Liver (tissue), 6 donors: ENCODE data around the gene ABLIM1. TPM values are rescaled to one million over a fixed set of nuclear protein-coding genes. Genes with fewer than 3 reads are reported as not detected.

ENCODE experiments used
- EGR1 ChIP-seq, 2 donors: IDR thresholded peaks; 2 replicates each; pipeline ENCODE4 v1.6.1; 2016 to 2018; ENCODE audit warnings: antibody characterized with exemption in 2 of 2, low read depth in 2 of 2
- FOXA1 ChIP-seq: IDR thresholded peaks from 2 replicates; pipeline ENCODE4 v1.6.1; 2016; ENCODE audit warnings: antibody characterized with exemption
- GABPA ChIP-seq, 2 donors: IDR thresholded peaks in 1 of 2; conservative IDR thresholded peaks in 1 of 2; 2 replicates each; pipeline ENCODE4 v1.6.1; 2016; ENCODE audit warnings: antibody characterized with exemption in 2 of 2, mild to moderate bottlenecking in 1 of 2, moderate library complexity in 1 of 2
- RXRA ChIP-seq, 2 donors: IDR thresholded peaks; 2 replicates each; pipeline ENCODE4 v1.6.1; 2017 to 2018; ENCODE audit warnings: antibody characterized with exemption in 2 of 2, mild to moderate bottlenecking in 1 of 2
- SP1 ChIP-seq: IDR thresholded peaks from 2 replicates; pipeline ENCODE4 v1.6.1; 2018; ENCODE audit warnings: antibody characterized with exemption, mild to moderate bottlenecking
- YY1 ChIP-seq: IDR thresholded peaks from 2 replicates; pipeline ENCODE4 v1.6.1; 2016; ENCODE audit warnings: antibody characterized with exemption, mild to moderate bottlenecking
- polyA plus RNA-seq, 2 donors: library from polyadenylated mRNA; stranded (reverse) in 1 of 2; unstranded in 1 of 2; fragments of 200-250 nt in 1 of 2; fragments of >200 nt in 1 of 2; fragmentation: Nextera tagmentation in 1 of 2; extraction: Ambion mirVana in 1 of 2; gene quantifications; one replicate each; pipeline versions ENCODE4 v1.2.1 to v1.2.3, GENCODE V29; 2013 to 2015
- small RNA-seq: library from RNA; depleted of rRNA; stranded (forward); fragments of <200 nt; gene quantifications from one replicate; pipeline ENCODE3, GENCODE V24; 2014
- total RNA-seq, 2 donors: library from RNA; depleted of rRNA; stranded (reverse); fragments of >200 nt; gene quantifications; one replicate each; pipeline ENCODE4 v1.2.3, GENCODE V29; 2014
- TF ChIP-seq, protein P1 (sequence below): IDR thresholded peaks from 2 replicates; pipeline ENCODE4 v1.6.1; 2016; ENCODE audit warnings: antibody characterized with exemption
- donor health status: healthy.
- donor health status: healthy.
- donor health status: healthy.

Gene ABLIM1
- total and polyA plus RNA-seq, 4 donors: 10.9 to 31.3 (median 13.1) TPM

DNA sequence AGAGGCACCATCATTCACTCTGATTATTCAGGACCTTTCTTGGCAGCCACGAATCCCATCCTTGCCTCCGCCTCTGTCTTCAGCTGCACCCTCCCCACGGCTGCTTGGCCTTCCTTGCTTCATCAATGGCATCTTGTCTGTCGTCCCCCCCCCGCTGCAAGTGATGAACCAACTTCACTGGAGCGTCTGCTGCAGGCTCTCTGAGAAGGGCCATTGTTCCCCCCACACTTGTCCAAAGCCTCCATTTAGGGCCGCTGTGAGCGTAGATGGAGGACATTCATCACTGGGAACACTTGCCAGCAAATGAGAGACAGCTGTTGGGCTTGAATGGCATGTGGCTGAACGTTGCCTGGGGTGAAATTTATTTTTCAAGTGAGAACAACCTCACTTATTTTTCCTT lies 273.9 kb downstream of the ABLIM1 start (continued):
- TF ChIP-seq, protein P1, sequence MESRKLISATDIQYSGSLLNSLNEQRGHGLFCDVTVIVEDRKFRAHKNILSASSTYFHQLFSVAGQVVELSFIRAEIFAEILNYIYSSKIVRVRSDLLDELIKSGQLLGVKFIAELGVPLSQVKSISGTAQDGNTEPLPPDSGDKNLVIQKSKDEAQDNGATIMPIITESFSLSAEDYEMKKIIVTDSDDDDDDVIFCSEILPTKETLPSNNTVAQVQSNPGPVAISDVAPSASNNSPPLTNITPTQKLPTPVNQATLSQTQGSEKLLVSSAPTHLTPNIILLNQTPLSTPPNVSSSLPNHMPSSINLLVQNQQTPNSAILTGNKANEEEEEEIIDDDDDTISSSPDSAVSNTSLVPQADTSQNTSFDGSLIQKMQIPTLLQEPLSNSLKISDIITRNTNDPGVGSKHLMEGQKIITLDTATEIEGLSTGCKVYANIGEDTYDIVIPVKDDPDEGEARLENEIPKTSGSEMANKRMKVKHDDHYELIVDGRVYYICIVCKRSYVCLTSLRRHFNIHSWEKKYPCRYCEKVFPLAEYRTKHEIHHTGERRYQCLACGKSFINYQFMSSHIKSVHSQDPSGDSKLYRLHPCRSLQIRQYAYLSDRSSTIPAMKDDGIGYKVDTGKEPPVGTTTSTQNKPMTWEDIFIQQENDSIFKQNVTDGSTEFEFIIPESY: no peak
- TF ChIP-seq EGR1 (IDR thresholded peaks at IDR 0.05; ENCODE audit: low read depth in 2 of 2) (no peak), RXRA (IDR thresholded peaks at IDR 0.05) (no peak), YY1 (no peak), SP1 (no peak), FOXA1 (no peak), GABPA (IDR thresholded peaks at IDR 0.05 in 1 of 2, conservative IDR thresholded peaks at IDR 0.05 in 1 of 2) (no peak)

Small RNAs within 50 kb of the gene (small RNA-seq; reads per million reads assigned to genes)
- not detected for gene RN7SL384P

Other genes with a start within 250 kb of the ABLIM1 start
- 10 to 100 TPM; 14.4 to 21.1 TPM for gene FHIP2A, start 163.5 kb upstream of the ABLIM1 start, total RNA-seq
- gene FHIP2A, start 163.5 kb upstream of the ABLIM1 start, polyA plus RNA-seq: 10 to 100 TPM in 1 of 2 donors, 1 to 10 TPM in 1; 8.0 to 12.2 TPM